Muscle layer of colon (tissue), 2 donors: Measurements from ENCODE around the gene EPB41L1.

Experiments used
- H3K27ac ChIP-seq: one replicate; pipeline ENCODE4 v1.7.0; 2013; ENCODE audit warnings: low read depth, mild to moderate bottlenecking, low read length, moderate library complexity
- H3K27me3 ChIP-seq, 2 donors: one replicate each; pipeline ENCODE4 v1.7.0; 2013; ENCODE audit warnings: low read length in 2 of 2, mild to moderate bottlenecking in 2 of 2; ENCODE audit not compliant: insufficient read depth in 2 of 2, control insufficient read depth in 1 of 2
- H3K36me3 ChIP-seq: one replicate; pipeline ENCODE4 v1.7.0; 2013; ENCODE audit warnings: mild to moderate bottlenecking, low read length; ENCODE audit not compliant: insufficient read depth
- H3K4me1 ChIP-seq: one replicate; pipeline ENCODE4 v1.7.0; 2013; ENCODE audit warnings: mild to moderate bottlenecking, low read length; ENCODE audit not compliant: insufficient read depth
- H3K4me3 ChIP-seq, 2 donors: one replicate each; pipeline ENCODE4 v1.7.0; 2013; ENCODE audit warnings: low read length in 2 of 2, low read depth in 1 of 2, mild to moderate bottlenecking in 1 of 2, moderate library complexity in 1 of 2
- H3K9ac ChIP-seq: one replicate; pipeline ENCODE4 v1.7.0; 2013; ENCODE audit warnings: low read length
- H3K9me3 ChIP-seq: one replicate; pipeline ENCODE4 v1.7.0; 2013; ENCODE audit warnings: mild to moderate bottlenecking, low read length
- donor health status: abdominal sarcoma.
- donor health status: Adenocarcinoma of cecum.

Gene EPB41L1

DNA sequence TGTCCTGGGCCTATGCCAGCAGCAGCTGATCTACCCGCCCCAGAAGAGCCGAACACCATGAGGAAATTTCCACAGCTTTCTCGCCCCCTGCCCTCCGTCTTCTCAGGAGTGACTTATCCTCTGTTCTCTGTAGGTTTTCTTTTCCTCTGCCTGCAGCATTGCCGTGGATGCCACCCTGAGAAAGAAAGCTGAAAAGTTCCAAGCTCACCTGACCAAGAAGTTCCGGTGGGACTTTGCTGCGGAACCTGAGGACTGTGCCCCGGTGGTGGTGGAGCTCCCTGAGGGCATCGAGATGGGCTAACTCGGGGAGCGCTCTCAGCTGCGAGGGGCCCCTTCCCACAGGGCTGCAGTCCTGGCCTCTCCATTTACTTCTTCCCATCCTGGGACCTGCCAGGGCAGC lies 100.9 kb downstream of the EPB41L1 start:
- Histone ChIP-seq H3K27ac (no peak overlapping the region), H3K9me3 (no peaks in the 10 kb centered on the region), H3K4me3 (no peak overlapping the region), H3K36me3 (peaks cover 37% of the 10 kb centered on the region), H3K27me3 (no peaks in the 10 kb centered on the region), H3K4me1 (no peaks in the 10 kb centered on the region), H3K9ac (no peak overlapping the region)

DNA sequence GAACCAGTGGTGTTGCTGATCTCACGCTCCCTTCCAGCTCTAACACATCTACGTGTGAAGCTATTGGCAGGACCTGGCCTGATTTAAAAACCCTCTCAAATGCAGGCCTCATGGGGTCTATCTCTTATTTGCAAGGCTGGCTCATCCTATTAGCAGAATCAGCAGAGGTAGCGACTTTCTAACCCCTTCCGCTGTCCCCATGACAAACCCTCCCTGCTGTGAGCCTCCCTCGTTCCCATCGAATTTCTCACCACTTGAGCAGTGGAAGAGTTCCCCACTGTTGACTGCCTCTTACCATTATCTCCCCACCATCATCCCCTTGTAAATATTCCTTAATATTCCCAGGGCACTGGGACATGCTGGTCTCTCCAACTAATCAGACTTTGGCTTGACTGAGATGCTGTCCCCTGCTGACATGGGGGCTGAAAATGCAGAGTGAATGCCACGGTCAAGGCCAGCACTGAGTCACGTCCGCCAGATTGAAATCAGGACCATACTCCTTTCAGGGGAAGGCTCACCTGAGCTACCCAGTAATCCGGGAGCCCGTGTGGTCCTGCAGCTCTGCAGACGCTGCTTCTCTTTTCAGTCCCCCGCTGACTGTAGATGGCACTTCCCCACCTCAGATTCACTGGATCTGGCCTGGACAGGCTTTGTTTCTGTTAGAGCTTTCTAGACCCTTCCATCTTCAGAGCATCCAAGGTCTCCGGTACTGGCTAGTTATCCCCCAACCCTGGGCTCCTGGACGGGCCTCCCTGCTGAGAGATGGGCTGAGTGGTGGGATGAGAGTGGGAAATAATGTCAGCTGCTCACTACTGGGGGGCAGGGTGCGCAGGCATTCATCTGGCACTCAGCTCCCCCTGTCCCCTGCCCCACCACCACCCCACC lies 104.9 kb downstream of the EPB41L1 start:
- H3K9me3 ChIP-seq, result no peaks in the 10 kb centered on the region
- no peaks in the 10 kb centered on the region for H3K4me1 ChIP-seq
- H3K4me3 ChIP-seq, result no peak overlapping the region
- H3K9ac ChIP-seq, result no peak overlapping the region
- no peaks in the 10 kb centered on the region for H3K27me3 ChIP-seq
- no peak overlapping the region for H3K27ac ChIP-seq
- H3K36me3 ChIP-seq, result peaks cover 23% of the 10 kb centered on the region

DNA sequence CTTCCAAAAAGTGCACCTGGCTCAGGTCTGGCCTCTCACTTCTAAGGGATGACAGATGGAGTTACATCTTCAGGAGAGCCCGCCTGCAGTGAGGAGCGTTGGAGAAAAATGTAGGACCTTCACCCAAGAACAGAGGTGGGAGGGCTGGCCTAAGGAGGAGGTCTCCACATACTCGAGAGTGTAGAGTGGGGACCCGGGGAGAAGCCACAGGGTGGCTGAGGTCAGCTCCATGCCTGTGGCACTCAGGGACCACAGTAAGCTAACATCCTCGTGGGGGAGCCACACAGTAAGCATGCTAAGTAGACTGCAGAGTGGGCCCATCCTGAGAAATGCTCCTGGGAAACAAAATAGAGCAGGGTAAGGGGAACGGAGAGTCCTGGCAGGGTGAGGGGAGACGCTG lies 105.8 kb downstream of the EPB41L1 start:
- H3K9ac ChIP-seq, result no peak overlapping the region

DNA sequence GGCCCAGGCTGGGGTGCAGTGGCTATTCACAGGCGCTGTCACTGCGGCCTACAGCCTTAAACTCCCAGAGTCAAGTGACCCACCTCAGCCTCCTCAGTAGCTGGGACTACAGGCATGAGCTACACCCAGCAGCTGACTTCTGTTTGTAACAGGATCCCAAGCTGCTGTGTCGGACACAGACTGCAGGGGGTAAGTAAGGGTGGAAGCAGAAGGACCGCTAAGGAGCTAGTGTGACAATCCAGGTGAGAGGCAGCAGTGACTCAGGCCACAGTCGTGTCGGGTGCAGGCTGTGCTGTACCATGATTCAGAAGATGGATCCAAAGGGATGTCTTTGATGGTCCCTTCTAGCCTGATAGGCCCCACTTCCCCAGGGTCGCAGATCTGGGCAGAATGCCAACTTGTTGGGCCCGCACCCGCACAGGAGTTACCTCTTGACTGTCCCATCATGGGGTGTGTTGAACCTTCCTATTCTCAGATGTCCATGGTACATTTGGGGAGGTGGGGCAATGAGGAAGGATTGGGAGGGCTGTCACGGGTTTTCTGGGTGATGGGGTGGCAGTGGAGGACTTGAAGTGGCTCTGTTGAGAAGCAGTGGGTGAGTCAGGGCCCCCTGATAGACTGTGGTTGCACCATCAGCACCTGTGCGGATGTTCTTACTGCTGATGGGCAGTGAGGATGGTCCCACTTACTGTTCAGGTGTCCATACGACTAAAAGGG lies 107.0 kb downstream of the EPB41L1 start:
- no peaks in the 10 kb centered on the region for H3K4me1 ChIP-seq

More for the DNA sequence above, 105.8 kb downstream of the EPB41L1 start:
- Histone ChIP-seq H3K27me3 (no peaks in the 10 kb centered on the region), H3K27ac (no peak overlapping the region), H3K9me3 (no peaks in the 10 kb centered on the region), H3K4me1 (no peaks in the 10 kb centered on the region), H3K36me3 (peaks cover 19% of the 10 kb centered on the region), H3K4me3 (no peak overlapping the region)

DNA sequence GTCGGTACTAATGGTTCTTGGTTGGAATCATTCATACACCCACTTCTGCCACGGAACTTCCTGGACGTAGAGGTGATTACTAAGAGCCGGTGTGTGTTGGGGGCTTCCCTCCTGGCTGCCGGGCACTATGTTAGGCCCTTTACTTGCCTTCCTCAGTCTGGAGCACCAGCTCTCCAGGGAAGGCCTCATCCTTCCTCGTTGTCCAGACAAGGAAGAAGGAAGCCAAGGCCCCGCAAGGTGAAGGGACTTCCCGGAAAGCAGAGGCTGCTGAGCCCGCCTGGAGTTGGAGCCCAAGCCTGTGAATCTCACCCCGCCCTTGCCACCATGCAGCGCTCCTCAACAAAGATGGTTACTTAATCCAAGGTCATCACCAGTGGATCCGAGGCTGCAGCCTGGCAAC lies 107.9 kb downstream of the EPB41L1 start:
- no peak overlapping the region for H3K27ac ChIP-seq

More for the DNA sequence above, 107.0 kb downstream of the EPB41L1 start:
- no peaks in the 10 kb centered on the region for H3K9me3 ChIP-seq
- no peak overlapping the region for H3K4me3 ChIP-seq
- H3K9ac ChIP-seq, result no peak overlapping the region
- H3K27me3 ChIP-seq, result no peaks in the 10 kb centered on the region
- H3K27ac ChIP-seq, result no peak overlapping the region
- peaks cover 7% of the 10 kb centered on the region for H3K36me3 ChIP-seq

DNA sequence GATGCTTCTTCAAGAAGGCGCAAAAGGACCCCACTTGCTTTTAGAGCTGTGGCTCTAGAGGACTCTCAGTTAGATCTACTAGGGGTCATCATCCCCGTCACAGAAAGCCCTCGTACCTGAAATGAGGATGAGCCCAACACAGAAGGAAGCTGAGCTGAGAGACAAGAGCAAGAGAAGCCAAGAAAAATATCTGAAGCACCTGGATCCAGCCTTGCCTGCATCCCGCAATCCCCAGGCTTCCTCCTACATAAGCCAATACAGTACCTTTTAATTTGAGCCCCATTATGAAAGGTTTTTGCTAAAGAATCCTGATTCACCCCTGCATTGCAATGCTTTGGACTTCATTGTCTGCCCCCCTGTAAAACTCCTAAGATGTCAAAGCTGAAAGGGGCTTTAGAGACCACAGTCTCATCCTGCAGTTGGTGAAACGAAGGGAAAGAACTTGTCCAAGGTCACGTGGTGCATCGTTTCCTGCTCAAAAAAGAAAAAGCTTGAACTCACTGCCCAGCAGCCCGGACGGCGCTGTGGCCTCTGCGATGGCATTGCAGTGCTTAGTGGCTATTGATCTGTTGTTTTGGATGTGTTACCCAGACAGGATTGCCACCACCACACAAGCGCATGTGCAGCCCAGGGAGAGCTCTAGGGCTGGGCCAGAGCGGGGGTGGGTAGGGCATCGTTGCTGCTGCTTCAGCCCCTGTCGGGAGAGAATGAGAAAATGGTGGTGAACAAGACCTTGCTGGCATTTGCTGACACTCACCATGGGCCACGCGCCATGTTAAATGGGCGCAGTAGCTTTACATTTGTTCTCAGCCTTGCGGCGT lies 110.1 kb downstream of the EPB41L1 start:
- no peaks in the 10 kb centered on the region for H3K36me3 ChIP-seq
- no peak overlapping the region for H3K4me3 ChIP-seq
- H3K27ac ChIP-seq, result no peak overlapping the region
- peaks cover 0 to 4% of the 10 kb centered on the region in 2 donors for H3K27me3 ChIP-seq
- H3K9me3 ChIP-seq, result no peaks in the 10 kb centered on the region
- no peak overlapping the region for H3K9ac ChIP-seq
- no peaks in the 10 kb centered on the region for H3K4me1 ChIP-seq

More for the DNA sequence above, 107.9 kb downstream of the EPB41L1 start:
- Histone ChIP-seq H3K36me3 (no peaks in the 10 kb centered on the region), H3K27me3 (peaks cover 0 to 2% of the 10 kb centered on the region in 2 donors), H3K4me1 (no peaks in the 10 kb centered on the region), H3K4me3 (no peak overlapping the region), H3K9me3 (no peaks in the 10 kb centered on the region), H3K9ac (no peak overlapping the region)

DNA sequence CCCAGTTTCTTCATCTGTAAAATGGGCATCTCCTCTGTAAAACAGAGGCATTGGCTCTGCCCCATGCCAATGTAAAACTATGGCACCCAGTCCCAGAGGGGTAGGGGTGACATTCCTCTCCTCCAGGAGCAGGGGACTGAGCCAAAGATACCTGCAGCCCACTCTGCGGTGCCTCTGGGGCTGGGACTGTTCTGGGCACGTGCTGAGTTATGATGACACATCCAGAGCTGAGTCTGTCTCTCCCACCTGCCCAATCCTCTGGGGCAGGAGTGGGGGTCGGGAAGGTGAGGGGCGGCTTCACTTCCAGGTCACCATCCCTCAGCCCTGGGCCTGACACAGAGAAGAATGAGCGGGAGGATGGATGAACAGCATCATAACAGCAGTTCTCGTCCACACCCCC lies 111.6 kb downstream of the EPB41L1 start:
- H3K36me3 ChIP-seq, result no peaks in the 10 kb centered on the region
- H3K9me3 ChIP-seq, result no peaks in the 10 kb centered on the region
- H3K27me3 ChIP-seq, result peaks cover 0 to 4% of the 10 kb centered on the region in 2 donors
- H3K9ac ChIP-seq, result no peak overlapping the region
- H3K4me3 ChIP-seq, result no peak overlapping the region
- no peak overlapping the region for H3K27ac ChIP-seq
- H3K4me1 ChIP-seq, result no peaks in the 10 kb centered on the region

DNA sequence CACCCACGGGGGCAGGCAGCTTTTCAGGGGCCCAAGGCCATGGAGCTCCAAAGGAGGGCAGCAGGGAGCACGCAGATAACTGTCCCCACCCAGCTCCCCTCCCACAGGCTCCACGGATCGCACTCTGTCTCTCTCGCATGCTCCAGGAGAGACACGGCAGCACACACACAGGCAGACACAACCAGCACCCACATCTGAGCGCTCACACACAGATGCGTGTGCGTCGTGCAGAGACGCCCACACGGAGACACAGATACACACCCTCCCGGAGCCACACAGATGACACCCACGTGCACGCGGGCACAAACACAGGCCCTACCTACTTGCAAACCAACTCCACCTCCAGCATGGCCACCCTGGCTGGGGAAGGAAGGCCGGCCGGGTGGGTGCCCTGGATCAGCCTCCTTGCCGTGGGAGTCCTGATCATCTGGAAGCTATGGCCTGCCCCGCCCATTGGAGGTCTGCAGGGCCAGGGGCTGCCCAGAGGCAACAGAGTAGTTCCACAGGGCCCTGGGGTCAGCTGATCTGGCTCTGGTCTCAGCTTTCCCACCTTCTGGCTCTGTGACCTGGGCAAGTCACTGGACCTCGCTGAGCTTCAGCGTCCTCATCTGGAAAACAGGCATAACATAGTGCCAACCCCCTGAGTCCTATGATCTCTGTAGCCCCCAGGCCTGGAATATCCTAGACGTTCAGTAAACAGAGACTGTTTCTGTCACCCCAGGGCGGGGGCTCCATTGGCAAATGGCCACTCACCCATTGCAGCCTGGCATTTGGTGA lies 113.3 kb downstream of the EPB41L1 start:
- H3K9me3 ChIP-seq, result no peaks in the 10 kb centered on the region
- H3K4me1 ChIP-seq, result no peaks in the 10 kb centered on the region
- H3K36me3 ChIP-seq, result no peaks in the 10 kb centered on the region
- H3K27ac ChIP-seq, result no peak overlapping the region
- no peak overlapping the region for H3K4me3 ChIP-seq
- H3K27me3 ChIP-seq, result peaks cover 0 to 4% of the 10 kb centered on the region in 2 donors
- no peak overlapping the region for H3K9ac ChIP-seq

DNA sequence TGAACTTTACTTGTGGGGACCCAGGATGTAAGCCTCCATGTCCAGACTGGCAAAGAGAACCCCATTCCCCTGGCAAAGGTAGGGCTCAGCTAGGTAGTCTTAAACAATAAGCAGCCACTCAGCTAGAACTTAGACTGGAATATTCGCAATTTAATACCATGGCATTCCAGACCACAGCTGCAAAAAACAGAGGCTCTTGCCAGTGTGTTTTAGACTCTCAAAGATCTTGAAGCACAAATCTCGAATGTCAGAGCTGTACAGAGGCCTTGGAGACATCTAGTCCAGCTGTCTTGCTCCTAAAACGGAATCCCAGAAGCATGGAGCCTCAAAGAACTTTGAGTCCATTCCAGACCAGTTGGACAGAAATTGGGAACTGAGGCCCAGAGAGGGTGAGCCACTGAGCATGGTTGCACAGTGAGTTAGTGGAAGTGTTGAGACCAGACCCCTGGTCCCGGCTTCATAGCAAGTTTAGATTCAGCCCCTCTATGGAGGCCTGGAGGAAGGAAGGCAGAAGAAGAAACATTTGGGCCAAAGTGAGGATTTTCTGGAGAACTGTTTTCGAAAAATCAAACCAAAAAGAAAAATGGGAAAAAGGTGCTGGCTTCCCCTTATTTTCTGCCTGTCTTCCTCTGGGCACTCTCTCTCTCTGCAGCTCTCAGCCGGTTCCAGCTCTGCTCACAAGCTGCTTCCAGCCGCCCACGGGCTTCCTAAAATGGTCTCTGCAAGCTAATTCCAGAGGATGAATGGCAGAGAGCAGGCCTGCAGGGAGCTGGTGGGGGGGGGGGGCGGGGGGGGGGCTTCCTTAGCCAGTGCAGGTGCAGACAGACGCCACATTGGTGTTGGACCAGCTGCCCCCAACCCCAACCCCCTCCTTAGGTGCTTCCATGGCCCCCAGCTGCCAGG lies 114.2 kb downstream of the EPB41L1 start:
- Histone ChIP-seq H3K4me1 (no peaks in the 10 kb centered on the region), H3K4me3 (no peak overlapping the region), H3K27me3 (peaks cover 0 to 5% of the 10 kb centered on the region in 2 donors), H3K9ac (no peak overlapping the region), H3K9me3 (no peaks in the 10 kb centered on the region), H3K27ac (no peak overlapping the region), H3K36me3 (no peaks in the 10 kb centered on the region)

DNA sequence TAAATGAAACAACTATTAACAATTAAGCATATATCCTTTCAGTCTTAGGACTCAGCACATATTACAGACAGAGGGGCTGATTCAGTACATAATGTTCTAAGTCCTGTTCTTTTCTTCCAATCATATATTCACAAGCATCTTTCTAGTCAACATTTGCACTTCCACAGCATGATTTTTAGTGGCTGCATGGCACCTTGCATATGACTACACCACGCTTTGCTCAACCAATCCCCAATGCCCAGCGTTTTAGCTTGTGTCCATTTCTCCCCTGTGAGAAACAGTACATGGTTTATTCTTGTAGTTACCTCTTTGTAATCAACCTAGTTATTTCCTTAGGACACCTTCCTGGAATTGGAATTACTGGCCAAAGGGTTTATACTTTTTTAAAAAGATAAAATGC lies 115.0 kb downstream of the EPB41L1 start:
- H3K9ac ChIP-seq, result no peak overlapping the region
- H3K9me3 ChIP-seq, result no peaks in the 10 kb centered on the region
- H3K27me3 ChIP-seq, result peaks cover 2 to 13% of the 10 kb centered on the region in 2 donors
- H3K27ac ChIP-seq, result no peak overlapping the region
- no peak overlapping the region for H3K4me3 ChIP-seq
- no peaks in the 10 kb centered on the region for H3K36me3 ChIP-seq
- no peaks in the 10 kb centered on the region for H3K4me1 ChIP-seq
